Hematopoietic multipotent progenitor cell treated with erythropoietin and hydrocortisone succinate and interleukin-3 and kit ligand, for 17 days (in vitro differentiated cells): Measurements from ENCODE around the gene LCE2C.
"Not testable (repeated sequence)": the region's sequence is repeated elsewhere in the genome, so short reads cannot be mapped to it uniquely, and the experiment has no call there.

Experiments
- DNase-seq: peaks from one replicate; pipeline ENCODE4 v3.0.0-alpha.2; 2015; ENCODE audit warnings: low spot score

The LCE2C gene, protein sequence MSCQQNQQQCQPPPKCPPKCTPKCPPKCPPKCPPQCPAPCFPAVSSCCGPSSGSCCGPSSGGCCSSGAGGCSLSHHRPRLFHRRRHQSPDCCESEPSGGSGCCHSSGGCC

DNA sequence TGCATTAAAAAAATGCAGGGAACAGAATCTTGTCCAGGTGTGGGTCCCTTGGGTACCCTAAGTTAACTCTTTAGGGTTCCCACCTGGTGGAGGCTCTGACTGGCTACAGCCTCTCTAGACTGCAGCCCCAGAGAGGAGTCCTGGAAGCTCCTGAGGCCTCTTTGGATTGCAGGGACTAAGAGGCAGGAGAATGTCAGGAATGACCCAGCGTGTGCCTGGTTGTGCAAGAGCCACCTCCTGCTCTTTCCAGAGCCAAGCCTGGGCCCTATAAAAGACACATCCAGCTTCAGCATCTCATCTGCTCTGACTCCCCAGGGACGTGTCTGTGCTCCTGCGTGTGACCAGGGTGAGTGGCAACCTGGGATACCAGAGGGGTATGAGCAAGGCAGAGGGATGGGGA is at the start of gene LCE2C:
Gene LCE2C (plus strand): TSS at position 297 of the 400 bp plus-strand sequence. CDS start 737 bp downstream, outside the sequence.
- DNase-seq: not testable (repeated sequence)

DNA sequence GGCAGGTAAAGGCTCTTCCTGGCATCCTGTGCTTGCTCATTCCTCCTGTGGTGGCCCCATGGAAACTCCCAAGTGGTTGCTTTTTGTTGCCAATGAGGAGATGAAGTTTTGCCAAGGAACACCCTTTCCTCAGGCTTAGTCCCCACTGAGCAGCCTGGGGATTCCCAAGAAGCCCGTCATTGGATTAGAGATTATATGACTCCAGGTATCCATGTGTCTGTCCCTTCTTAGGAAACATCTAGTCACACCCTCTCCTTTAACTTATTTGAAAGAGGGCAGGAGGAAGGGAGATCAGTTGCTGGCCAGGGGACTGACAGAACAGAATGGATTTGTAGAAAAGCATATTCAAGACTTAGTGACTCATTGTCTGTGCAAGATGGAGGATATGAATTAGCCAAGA is 48.3 kb upstream of the LCE2C start:
- DNase-seq: no peak

GRCh38 chr1:152630596-152630995 is 44.5 kb upstream of the LCE2C start:
- DNase-seq: no peak

DNA sequence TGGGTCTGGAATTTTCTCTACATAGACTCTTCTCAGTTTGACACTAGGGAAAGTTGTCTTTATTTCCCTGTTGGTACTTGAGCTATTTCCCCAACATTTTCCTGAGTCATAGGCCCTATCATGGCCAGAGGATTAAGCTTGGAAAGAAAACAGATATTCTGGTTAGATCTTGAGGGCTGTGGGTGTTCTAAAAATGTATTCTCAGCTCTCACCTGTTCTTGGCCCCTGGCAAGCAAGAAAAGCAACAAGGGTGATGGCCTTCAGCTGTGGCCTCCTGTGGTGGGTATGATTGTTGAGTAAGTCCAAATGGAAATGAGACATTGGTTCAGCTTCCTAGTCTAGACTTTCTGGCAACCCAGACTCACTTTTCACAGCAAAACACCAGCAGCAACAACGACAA is 34.7 kb upstream of the LCE2C start:
- no peak for DNase-seq

DNA sequence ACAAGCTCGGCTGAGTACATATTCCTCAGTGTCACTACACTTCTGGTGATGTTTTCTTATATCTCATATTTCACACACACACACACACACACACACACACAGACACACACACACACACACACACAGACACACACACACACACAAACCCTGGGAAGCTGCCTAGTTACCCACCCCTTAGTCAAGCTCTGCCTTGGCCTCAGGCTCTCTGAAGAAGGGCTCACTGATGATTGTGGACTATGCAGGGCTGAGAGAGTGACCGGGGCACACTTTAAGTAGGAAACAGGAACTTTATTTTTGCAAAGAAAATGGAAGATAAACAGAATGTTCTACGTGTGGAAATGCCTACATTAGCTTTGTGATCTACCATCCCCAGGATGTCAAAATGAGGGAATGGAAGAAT is 31.1 kb upstream of the LCE2C start:
- DNase-seq: no peak

- DNase-seq: no peak
These were observed 29.9 kb upstream of the LCE2C start for GRCh38 chr1:152645146-152645545.

DNA sequence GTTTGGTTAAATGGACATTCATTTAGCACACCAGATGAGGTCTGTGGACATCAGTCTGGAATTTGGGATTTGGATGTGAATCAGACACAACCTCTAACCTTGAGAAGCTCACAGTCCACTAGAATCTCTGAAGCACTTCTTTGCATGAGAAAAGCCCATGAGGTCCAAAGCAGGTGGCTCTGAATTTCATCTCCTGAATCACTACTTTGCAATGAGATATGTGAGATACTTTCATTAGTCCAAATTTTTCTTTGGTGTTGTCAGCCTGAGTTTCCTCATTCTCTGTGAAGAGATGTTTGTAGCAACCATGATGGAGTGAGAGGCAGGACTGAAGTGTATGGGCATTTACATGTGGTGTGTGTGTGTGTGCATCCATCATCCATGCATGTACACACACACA is 28.4 kb upstream of the LCE2C start:
- DNase-seq: no peak

- peak; percentile 53 for DNase-seq
These were observed 21.0 kb upstream of the LCE2C start for GRCh38 chr1:152654110-152654509.

DNA sequence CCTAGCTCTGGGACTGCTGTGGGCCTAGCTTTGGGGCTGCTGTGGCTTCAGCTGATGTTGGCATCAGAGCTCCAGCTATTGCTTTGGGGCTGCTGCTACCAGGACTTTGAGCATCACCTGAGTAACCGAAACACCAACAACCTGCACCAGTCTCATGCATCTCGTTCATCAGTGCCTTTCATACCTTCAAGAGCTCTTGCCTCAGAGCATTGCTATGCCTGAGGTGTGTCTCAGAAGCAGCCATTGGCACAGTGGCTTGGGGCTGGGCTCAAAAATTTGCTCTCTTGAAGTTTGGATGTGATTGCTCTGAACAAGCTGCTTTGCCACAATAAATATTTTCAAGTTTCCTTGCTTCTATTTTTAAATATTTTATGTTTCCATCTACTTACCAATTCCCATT is 18.6 kb upstream of the LCE2C start:
- no peak for DNase-seq

DNA sequence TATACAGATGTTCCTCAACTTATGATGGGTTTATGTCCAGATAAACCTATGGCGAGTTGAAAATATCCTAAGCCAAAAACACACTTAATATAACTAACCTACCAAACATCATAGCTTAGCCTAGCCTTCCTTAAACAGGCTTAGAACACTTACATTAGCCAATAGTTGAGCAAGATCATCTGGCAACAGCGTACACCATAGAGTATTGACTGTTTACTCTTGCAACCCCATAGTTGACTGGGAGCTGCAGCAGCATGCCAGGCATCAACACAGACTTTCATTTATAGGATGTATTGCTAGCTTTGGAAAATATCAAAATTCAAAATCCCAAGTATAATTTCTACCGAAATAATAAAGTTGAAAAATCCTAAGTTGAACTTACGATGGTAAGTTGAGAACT is 17.4 kb upstream of the LCE2C start:
- no peak for DNase-seq

DNA sequence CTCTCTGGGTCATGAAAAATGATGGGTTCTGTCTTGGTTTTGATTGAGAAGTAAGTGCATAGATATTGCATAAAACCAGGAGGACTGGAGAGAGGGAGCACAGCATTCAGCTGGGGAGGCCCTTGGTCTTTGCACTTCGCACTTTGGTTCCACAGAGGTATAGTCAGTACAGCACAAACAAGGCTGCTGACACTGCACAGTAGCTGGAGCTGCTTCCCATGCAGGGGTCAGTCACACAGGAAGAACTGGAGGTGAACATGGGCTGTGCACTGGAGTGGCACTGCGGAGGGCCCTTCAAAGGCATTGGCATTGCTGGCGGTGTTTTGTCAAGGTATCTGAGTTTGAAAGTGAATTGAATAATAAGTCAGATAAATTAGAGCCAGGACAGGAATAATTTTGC is 16.4 kb upstream of the LCE2C start:
- DNase-seq: no peak

DNA sequence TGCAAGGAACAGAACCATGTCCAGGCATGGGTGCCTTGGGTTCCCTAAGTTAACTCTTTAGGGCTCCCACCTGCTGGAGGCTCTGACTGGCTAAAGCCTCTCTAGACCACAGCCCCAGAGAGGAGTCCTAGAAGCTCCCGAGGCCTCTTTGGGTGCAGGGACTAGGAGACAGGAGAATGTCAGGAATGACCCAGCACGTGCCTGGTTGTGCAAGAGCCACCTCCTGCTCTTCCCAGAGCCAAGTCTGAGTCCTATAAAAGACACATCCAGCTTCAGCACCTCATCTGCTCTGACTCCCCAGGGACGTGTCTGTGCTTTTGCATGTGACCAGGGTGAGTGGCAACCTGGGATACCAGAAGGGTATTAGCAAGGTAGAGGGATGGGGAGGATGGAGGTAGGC is 12.0 kb upstream of the LCE2C start, which contains the start of gene LCE2D:
Gene LCE2D (plus strand): TSS at position 283 of the 400 bp plus-strand sequence. CDS start 726 bp downstream, outside the sequence.
- DNase-seq: no peak

- not testable (repeated sequence) for DNase-seq
These were observed 8.9 kb upstream of the LCE2C start for GRCh38 chr1:152666171-152666570.

GRCh38 chr1:152667648-152668047 is 7.4 kb upstream of the LCE2C start:
- DNase-seq: no peak

GRCh38 chr1:152673016-152673415 is 2.1 kb upstream of the LCE2C start:
- DNase-seq: no peak

DNA sequence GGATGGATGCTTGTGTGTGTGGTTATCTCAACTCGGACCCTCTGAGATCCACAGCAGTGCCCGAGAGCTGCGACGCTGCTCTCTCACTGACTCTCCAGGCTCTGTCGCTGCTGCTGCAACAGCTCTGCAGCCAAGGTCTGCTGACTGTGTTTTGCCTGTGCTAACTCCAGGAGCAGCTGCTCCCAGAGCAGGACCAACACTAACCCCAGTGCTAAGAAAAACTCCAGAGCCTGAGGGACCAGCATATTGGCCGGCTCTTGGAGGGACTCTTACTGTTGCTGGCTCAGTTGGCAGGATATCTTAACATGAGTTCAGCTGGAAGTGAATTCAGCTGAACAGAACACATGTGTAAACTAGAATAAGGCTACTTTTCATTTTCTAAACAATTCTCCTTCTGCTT is 4.4 kb downstream of the LCE2C start:
- no peak for DNase-seq

DNA sequence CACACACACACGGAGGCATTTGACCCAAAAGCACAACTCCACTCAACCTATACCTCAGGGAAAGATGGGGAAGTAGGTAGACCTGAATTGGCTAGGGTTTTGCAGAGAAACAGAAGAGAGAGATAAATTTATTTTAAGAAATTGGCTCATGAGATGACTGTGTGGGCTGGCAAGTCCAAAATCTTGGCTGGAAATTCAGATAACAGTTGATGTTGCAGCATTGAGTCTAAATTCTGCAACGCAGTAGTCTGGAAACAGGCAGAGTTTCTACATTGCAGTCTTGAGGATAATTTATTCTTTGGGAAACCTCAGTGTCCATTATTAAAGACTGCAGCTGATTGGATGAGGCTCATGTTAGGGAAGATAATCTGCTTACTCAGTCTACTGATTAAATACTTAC is 6.5 kb downstream of the LCE2C start:
- DNase-seq: no peak

DNA sequence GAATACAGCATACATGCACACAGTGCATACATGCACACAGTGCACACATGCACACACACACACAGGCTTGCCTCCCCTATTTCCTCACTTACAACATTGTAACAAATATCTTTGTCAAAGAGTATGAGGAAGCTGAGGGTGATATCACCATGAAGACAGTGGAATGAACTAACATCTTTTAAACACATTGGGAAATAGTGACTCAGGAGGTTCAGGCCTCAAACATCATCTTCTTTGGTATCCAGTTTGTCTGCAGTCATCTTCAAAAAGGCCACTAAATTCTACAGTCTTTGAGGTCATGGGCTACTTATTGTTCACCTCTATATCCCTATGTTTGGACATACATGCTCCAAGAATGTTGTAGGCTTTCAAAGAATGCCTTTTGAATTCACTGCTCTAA is 8.8 kb downstream of the LCE2C start:
- no peak for DNase-seq

GRCh38 chr1:152685823-152686222 is 10.7 kb downstream of the LCE2C start, which contains the start of gene LCE2B:
TSS of gene LCE2B (plus strand) at chr1:152686123. CDS start at chr1:152686844, 721 bp downstream.
- not testable (repeated sequence) for DNase-seq

- DNase-seq: no peak
These were observed 22.9 kb downstream of the LCE2C start, which contains the start of gene LCE2A for GRCh38 chr1:152697701-152698600. TSS of gene LCE2A (plus strand) at chr1:152698345. CDS start at chr1:152698902, 557 bp downstream.

- no peak for DNase-seq
These were observed 24.7 kb downstream of the LCE2C start for GRCh38 chr1:152699746-152700145.

DNA sequence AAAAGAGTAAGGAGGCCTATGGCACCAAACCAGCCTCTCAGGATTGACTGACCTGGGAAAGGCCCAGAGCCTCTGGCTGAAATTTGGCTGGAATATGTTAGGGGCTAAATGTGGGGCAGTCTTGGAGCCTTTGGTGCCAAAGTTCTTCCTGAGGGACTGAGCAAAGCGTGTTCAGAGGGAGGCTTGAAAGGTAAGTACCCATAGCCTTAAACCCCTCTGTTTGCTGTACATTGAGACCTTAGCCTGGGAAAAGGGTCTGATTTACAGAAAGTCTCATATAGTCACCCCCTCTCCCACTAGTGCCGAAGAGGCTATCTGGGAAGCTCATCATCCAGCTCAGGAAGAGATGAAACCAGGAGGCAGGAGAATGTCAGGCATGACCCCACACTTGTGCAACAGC is 32.8 kb downstream of the LCE2C start, which contains the start of gene LCE4A:
Gene LCE4A (plus strand): TSS at position 301 of the 400 bp plus-strand sequence. CDS start 916 bp downstream, outside the sequence.
- DNase-seq: no peak

DNA sequence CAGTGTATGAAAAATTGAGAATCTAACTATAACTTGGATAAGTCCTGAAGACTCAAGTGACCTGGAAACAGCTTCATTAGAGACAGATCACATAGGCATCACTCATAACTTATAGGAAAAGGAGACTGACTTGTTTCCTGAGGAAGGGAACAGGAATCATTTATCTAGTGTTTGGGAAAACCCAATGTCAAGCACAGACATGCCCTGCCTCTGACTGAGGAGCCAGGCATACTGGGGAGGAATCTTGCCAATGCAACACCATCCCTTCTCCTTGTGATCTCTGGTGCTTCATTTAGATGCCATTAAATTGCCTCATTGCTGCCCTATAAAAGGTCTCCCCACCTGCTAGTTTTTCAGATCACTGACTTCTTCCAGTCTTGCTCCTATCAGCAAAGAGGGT is 43.2 kb downstream of the LCE2C start:
- DNase-seq: no peak
